HG03045 (cell line): Measurements from ENCODE around the gene PHOX2A.

Experiments
- ATAC-seq: cut with Tn5 transposase; IDR thresholded peaks from one replicate; pipeline ENCODE4 v1.9.1; 2021; ENCODE audit warnings: mild to moderate bottlenecking, moderate library complexity; ENCODE audit not compliant: unreplicated experiment

Gene PHOX2A

GRCh38 chr11:72235351-72236057 lies 8.5 kb downstream of the PHOX2A start:
- ATAC-seq, result no peak

DNA sequence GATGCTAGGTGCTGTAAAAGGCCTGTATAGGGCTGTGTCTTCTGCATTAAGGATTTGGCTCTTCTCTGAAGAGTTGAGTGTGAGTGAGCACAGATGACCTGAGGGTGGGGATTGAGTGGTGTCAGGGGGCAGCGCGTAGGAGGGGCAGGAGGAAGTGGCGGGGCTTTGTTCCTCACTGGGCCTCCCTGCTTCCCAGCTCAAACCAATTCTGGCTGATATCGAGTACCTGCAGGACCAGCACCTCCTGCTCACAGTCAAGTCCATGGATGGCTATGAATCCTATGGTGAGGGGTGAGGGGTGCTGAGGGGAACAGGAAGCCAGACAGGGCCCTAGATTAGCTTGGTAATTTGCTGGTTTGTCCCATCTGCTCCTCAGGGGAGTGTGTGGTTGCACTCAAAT lies 9.1 kb downstream of the PHOX2A start:
- ATAC-seq, result no peak

DNA sequence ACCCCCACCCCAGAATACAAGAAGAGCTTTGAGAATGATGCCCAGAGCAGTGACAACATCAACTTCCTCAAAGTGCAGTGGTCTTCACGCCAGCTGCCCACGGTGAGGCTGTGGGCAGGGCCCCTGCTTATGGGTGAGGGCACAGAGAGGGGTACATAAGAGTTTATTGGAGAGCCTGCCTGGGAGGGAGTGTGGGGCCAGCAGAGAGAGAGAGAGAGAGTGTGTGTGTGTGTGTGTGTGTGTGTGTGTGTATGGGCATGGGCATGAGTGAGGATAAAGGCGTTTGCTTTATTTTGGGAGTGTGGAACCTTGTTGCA lies 9.5 kb downstream of the PHOX2A start:
- no peak for ATAC-seq

GRCh38 chr11:72233773-72234513 lies 10.0 kb downstream of the PHOX2A start:
- ATAC-seq, result no peak

- ATAC-seq, result no peak
Measured at GRCh38 chr11:72233056-72233772, 10.8 kb downstream of the PHOX2A start.

DNA sequence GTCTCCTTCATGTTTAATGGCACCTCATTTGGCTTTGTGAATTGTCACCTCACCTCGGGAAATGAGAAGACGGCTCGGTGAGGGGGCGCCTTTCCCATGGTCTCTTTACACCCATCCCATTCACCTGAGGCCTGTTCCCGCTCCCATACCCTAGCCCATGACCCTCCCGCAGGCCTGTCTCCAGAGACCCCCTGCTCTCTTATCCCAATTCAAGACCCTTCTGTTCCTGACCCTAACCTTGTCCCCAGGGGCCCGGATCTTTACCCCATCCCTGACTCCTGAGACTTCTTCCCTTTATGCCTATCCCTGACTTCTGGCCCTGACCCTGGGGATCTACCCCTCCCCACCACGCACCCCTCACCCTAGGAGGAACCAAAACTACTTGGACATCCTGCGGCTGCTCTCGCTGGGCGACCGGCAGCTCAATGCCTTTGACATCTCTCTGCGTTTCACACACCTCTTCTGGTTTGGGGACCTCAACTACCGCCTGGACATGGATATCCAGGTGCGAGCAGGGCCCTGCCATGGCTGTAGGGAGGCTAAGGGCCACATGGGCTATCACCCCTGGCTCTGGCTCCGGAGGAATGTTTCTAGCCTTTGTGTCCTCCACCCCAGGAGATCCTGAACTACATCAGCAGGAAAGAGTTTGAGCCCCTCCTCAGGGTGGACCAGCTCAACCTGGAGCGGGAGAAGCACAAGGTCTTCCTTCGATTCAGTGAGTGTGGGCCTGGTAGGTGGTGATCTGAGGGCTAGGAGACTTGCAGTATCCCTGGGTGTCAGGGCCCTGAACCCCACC lies 11.5 kb downstream of the PHOX2A start:
- no peak for ATAC-seq

DNA sequence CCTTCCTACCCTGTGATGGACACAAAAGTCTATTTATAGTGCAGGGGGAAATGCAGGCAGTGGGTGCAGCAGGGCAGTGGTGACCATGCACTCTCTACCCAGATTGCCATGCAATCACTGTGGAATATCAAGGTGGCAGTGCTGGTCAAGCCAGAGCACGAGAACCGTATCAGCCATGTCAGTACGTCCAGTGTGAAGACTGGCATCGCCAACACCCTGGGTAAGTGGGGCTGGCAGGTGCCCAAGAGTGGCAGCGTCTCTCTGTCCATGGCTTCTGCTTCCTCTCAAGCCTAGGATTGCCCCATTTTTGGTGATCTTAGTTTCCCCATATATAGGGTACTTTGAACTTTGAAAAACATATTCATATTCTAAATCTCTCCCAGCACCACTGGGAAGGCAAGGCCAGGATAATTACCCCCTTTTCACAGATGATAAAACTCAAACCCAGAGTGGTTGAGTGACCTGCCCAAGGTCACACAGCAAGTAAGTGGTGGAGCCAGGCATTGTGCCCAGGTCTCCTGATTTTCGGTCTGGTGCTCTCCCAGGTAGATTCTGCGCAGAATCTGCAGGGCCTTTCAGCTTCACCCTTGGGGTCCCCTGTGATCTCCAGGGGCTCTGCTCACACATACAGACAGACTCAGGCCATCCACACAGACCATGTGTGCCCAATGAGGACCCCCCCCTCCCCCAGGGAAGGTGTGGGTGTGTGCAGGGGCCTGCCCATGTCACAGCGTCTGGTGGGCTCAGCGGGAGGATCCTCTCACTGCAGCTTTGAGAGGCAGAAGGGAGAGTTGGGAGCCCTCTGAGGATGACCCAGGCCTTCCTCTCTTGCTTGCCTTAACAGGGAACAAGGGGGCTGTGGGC lies 12.3 kb downstream of the PHOX2A start:
- no peak for ATAC-seq

- no peak for ATAC-seq
Measured at GRCh38 chr11:72230764-72231365, 13.1 kb downstream of the PHOX2A start.

DNA sequence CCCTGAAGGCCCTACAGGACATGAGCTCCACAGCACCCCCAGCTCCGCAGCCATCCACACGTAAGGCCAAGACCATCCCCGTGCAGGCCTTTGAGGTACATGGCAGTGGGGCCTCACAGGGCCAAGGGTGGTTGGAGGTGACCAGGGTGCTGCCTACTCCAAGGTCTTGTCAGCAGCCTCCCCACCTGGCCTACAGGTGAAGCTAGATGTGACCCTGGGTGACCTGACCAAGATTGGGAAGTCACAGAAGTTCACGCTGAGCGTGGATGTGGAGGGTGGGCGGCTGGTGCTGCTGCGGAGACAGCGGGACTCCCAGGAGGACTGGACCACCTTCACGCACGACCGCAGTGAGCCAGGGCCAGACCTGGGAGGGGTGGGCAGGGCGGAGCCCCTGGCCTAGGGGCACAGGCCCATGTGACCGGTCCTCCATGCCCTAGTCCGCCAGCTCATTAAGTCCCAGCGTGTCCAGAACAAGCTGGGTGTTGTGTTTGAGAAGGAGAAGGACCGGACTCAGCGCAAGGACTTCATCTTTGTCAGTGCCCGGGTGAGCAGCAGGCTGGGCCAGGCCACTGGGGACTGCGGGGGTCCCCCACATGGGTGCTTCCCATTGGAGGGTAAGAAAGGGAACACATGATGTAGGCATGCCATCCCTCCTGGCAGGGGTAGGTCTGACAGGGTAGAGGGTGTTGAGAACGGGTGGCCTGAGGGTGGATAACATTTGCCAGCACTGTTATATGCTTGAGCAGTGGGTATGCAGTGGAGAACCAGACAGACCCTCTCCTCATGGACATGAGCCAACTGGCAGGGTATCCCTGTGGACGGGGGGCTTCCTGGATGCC lies 13.8 kb downstream of the PHOX2A start:
- ATAC-seq, result no peak

DNA sequence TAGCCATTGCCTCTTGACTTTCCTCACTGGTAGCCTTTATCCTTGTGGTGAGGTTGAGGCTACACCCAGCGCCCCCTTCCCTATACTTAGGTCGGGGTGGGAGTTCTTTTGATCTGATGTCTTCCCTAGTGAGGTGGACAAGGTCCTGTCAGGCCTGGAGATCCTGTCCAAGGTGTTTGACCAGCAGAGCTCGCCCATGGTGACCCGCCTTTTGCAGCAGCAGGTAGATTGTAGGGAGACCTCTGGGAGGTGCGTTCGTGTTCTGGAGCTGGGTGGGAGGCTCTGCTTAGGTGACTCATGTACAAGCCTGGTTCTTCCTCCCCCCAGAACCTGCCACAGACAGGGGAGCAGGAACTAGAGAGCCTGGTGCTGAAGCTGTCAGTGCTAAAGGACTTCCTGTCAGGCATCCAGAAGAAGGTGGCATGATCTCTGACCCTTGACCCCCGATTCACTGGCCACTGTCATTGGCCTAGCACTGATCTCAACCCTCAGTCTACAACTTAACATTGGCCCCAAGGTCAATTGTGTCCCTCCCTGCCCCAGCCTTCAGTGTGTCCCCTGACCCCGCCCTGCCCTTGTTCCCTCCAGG lies 14.5 kb downstream of the PHOX2A start:
- ATAC-seq, result no peak

- no peak for ATAC-seq
Measured at GRCh38 chr11:72228844-72229231, 15.1 kb downstream of the PHOX2A start.

DNA sequence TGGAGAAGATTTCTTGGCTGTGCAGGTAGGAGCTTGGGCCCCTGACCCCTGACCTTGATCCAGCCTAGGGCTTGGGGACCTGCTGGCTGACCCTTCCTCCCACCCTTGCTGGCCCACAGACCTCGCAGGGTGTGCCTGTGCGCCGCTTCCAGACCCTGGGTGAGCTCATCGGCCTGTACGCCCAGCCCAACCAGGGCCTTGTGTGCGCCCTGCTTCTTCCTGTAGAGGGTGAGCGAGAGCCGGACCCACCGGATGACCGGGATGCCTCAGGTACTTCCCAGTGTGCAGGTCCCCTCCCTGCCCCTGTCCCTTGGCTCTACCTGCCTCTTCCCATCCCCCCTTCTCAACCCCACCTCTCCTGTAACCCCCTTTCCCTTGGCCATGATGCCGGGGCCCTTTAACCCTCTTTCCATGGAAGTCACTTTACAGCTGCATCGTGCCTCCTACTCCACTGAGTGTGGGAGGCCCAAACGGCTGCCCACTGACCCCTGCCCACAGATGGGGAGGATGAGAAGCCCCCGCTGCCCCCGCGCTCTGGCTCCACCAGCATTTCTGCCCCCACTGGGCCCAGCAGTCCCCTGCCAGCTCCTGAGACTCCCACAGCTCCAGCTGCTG lies 15.6 kb downstream of the PHOX2A start:
- no peak for ATAC-seq

GRCh38 chr11:72227316-72228228 lies 16.4 kb downstream of the PHOX2A start:
- ATAC-seq, result no peak

DNA sequence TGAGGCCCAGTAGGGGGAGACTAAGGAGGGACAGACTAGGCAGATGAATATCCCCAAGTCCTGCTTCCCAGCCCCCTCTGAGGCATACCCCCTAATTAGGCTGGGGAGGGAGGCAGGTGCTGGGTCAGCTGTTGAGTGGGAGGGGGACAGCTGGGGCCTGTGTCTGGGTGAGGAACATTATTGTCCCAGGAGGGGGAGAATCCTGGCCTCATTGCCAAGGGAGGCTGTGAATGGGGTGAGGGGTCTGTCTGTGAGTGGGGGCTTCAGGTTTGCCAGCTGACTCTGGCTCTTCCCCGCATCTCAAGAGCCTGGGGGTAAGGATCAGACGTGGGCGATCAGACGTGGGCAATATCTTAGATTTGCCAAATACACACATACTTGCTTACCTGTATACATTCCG lies 17.3 kb downstream of the PHOX2A start:
- no peak for ATAC-seq

- no peak for ATAC-seq
Measured at GRCh38 chr11:72225411-72225951, 18.5 kb downstream of the PHOX2A start.

GRCh38 chr11:72224564-72225410 lies 19.2 kb downstream of the PHOX2A start, which contains the start of gene INPPL1:
TSS of gene INPPL1 (plus strand) at chr11:72224767. CDS start at chr11:72224985, 218 bp downstream.
- no peak for ATAC-seq
